K562 (cell line): ENCODE data around the gene TSPAN18.

Experiments used
- CHCHD3 ChIP-seq: fragments of 250-450 bp; sonication (Bioruptor Pico); IDR thresholded peaks from 2 replicates; pipeline ENCODE4 v2.1.2; 2022; ENCODE audit warnings: mild to moderate bottlenecking
- NFE2 ChIP-seq: IDR thresholded peaks from 2 replicates; pipeline ENCODE4 v1.6.1; 2014; ENCODE audit warnings: antibody characterized with exemption, low read depth
- POLR2H ChIP-seq: IDR thresholded peaks from 2 replicates; pipeline ENCODE4 v1.6.1; 2016; ENCODE audit warnings: missing genetic modification characterization, low read depth, mild to moderate bottlenecking, control low read depth, missing compliant biosample characterization, moderate library complexity
- RFX5 ChIP-seq: IDR thresholded peaks from 2 replicates; pipeline ENCODE4 v1.6.1; 2011; ENCODE audit warnings: low read depth, mild to moderate bottlenecking, improper control_type of control experiment, low read length
- SMAD1 ChIP-seq: fragments of 150-350 bp; IDR thresholded peaks from 2 replicates; pipeline ENCODE4 v1.6.1; 2014; ENCODE audit warnings: low read length, low read depth; ENCODE audit not compliant: partially characterized antibody
- USF2 ChIP-seq: sonication (generic); formaldehyde crosslinking; IDR thresholded peaks from 2 replicates; pipeline ENCODE4 v1.5.0; 2020; ENCODE audit warnings: missing genetic modification reagents
- TF ChIP-seq, protein P1 (sequence below): IDR thresholded peaks from 3 replicates; pipeline ENCODE4 v1.6.1; 2011; ENCODE audit warnings: borderline replicate concordance, mild to moderate bottlenecking; ENCODE audit not compliant: insufficient read length, insufficient read depth

GRCh38 chr11:44746894-44747293 lies 20.1 kb downstream of the TSPAN18 start:
- TF ChIP-seq USF2 (CRISPR knock-in tag) (no peak), SMAD1 (no peak), CHCHD3 (no peak), RFX5 (no peak), POLR2H (tag) (no peak), NFE2 (no peak)
- TF ChIP-seq, protein P1, sequence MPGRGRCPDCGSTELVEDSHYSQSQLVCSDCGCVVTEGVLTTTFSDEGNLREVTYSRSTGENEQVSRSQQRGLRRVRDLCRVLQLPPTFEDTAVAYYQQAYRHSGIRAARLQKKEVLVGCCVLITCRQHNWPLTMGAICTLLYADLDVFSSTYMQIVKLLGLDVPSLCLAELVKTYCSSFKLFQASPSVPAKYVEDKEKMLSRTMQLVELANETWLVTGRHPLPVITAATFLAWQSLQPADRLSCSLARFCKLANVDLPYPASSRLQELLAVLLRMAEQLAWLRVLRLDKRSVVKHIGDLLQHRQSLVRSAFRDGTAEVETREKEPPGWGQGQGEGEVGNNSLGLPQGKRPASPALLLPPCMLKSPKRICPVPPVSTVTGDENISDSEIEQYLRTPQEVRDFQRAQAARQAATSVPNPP = no peak
